ENCODE results near the gene TMCC1.
"Not testable (repeated sequence)": the region's sequence is repeated elsewhere in the genome, so short reads cannot be mapped to it uniquely, and the experiment has no call there.

DNA sequence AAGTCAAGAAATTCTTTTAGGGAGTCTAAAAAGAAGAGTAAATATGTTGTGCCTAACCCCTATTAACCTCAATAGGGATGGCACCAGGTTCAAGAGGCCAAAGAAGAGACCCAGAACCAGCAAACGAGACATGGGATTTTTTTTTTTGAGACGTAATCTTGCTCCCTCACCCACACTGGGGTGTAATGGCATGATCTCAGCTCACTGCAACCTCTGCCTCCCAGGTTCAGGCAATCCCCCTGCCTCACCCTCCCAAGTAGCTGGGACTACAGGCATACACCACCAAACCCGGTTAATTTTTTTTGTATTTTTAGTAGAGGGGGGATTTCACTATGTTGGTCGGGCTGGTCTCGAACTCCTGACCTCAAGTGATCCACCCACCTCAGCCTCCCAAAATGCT, 36.7 kb downstream of the TMCC1 start:
- TF ChIP-seq CTCF, POLR2A (IDR thresholded peaks at IDR 0.05): not testable (repeated sequence)
